ENCODE measurements around the gene ETV6.

- TF ChIP-seq CTCF (conservative IDR thresholded peaks at IDR 0.05; ENCODE audit: low read length) (no peak), EZH2phosphoT487 (IDR thresholded peaks at IDR 0.05; ENCODE audit: borderline replicate concordance, low read depth, low read length) (no peak)
Measured at GRCh38 chr12:11722071-11722470, 72.6 kb downstream of the ETV6 start.
